H1 (cell line): ENCODE data around the gene TRPV2. TPM values are rescaled to one million over a fixed set of nuclear protein-coding genes. Genes with fewer than 3 reads are reported as not detected.

ENCODE experiments used
- CTCF ChIA-PET: fragments of 300-600 bp; sonication (Branson Sonifier 250); formaldehyde crosslinking; loops from one replicate; lab custom pipeline; 2021; ENCODE audit not compliant: partially characterized antibody; lab: Charles Lee
- POLR2A ChIA-PET: fragments of 300-600 bp; sonication (Branson Sonifier 250); formaldehyde crosslinking; loops from one replicate; lab custom pipeline; 2021; ENCODE audit warnings: inconsistent platforms; ENCODE audit not compliant: partially characterized antibody; lab: Charles Lee
- DNase-seq, 2 experiments: peaks; one replicate each; pipeline versions ENCODE4 v3.0.0 to v3.0.0-alpha.2; 2010 to 2022; ENCODE audit warnings: low spot score in 2 of 2, low read depth in 1 of 2, mixed read lengths in 1 of 2
- FAIRE-seq: peaks from 2 replicates; lab custom pipeline; 2011; peaks lifted over from hg19 to GRCh38; lab: Jason Lieb, UNC
- H2AFZ ChIP-seq: 2 replicates; pipeline ENCODE4 v1.8.1; 2012; ENCODE audit warnings: low read length, inconsistent platforms
- H2AK5ac ChIP-seq: 2 replicates; pipeline ENCODE4 v1.6.1; 2013; ENCODE audit warnings: low read depth, low read length
- H2BK120ac ChIP-seq: replicated peaks from 2 replicates; pipeline ENCODE3; 2013; ENCODE audit warnings: low read depth, low read length, inconsistent platforms
- H2BK12ac ChIP-seq: 2 replicates; pipeline ENCODE4 v1.6.1; 2013; ENCODE audit warnings: low read depth, low read length
- H2BK15ac ChIP-seq: 2 replicates; pipeline ENCODE4 v1.6.1; 2013; ENCODE audit warnings: low read length
- H2BK20ac ChIP-seq: 2 replicates; pipeline ENCODE4 v1.6.1; 2013; ENCODE audit warnings: low read length
- H2BK5ac ChIP-seq: 2 replicates; pipeline ENCODE4 v1.6.1; 2013; ENCODE audit warnings: low read depth, low read length
- H3K14ac ChIP-seq: 2 replicates; pipeline ENCODE4 v1.6.1; 2013; ENCODE audit warnings: inconsistent platforms; ENCODE audit not compliant: insufficient read length
- H3K18ac ChIP-seq: 2 replicates; pipeline ENCODE4 v1.6.1; 2013; ENCODE audit warnings: low read length; ENCODE audit errors: extremely low read depth
- H3K23ac ChIP-seq: 2 replicates; pipeline ENCODE4 v1.6.1; 2013; ENCODE audit warnings: inconsistent platforms; ENCODE audit not compliant: insufficient read length
- H3K23me2 ChIP-seq: 2 replicates; pipeline ENCODE4 v1.6.1; 2013; ENCODE audit warnings: low read depth, low read length
- H3K27ac ChIP-seq: 2 replicates; pipeline ENCODE4 v1.6.1; 2011; ENCODE audit warnings: low read depth, low read length, inconsistent platforms
- H3K27me3 ChIP-seq, 4 experiments: replicated peaks in 1 of 4; 1 replicate in 1 of 4; 2 replicates in 3 of 4; pipeline versions ENCODE4 v1.6.1 to v1.8.1; 2011 to 2013; ENCODE audit warnings: low read length in 3 of 4, mild to moderate bottlenecking in 3 of 4, inconsistent platforms in 2 of 4, mixed read lengths in 2 of 4, moderate library complexity in 1 of 4; ENCODE audit not compliant: control insufficient read depth in 3 of 4, insufficient read depth in 3 of 4; ENCODE audit errors: extremely low read depth in 1 of 4
- H3K36me3 ChIP-seq, 4 experiments: 2 replicates each; pipeline versions ENCODE4 v1.6.1 to v1.8.1; 2011 to 2013; ENCODE audit warnings: mild to moderate bottlenecking in 4 of 4, low read length in 3 of 4, moderate library complexity in 2 of 4, control low read depth in 1 of 4, inconsistent platforms in 1 of 4; ENCODE audit not compliant: insufficient read depth in 4 of 4, control insufficient read depth in 2 of 4
- H3K4ac ChIP-seq: replicated peaks from 2 replicates; pipeline ENCODE3; 2013; ENCODE audit warnings: low read length, low read depth, mixed read lengths, inconsistent platforms; ENCODE audit not compliant: insufficient read length
- H3K4me1 ChIP-seq, 4 experiments: replicated peaks in 1 of 4; 1 replicate in 1 of 4; 2 replicates in 3 of 4; pipeline versions ENCODE4 v1.6.1 to v1.8.1; 2011 to 2013; ENCODE audit warnings: low read length in 3 of 4, inconsistent platforms in 2 of 4, mixed read lengths in 1 of 4; ENCODE audit not compliant: insufficient read depth in 4 of 4, control insufficient read depth in 3 of 4
- H3K4me2 ChIP-seq, 2 experiments: 2 replicates each; pipeline versions ENCODE4 v1.6.1 to v1.8.1; 2011 to 2013; ENCODE audit warnings: low read depth in 2 of 2, low read length in 2 of 2, control low read depth in 1 of 2, inconsistent platforms in 1 of 2, mild to moderate bottlenecking in 1 of 2; ENCODE audit not compliant: insufficient read depth in 1 of 2
- H3K4me3 ChIP-seq, 4 experiments: fragments of 200-600, 300-600 bp in 1 of 4; sonication (generic), shearing (Covaris generic), sonication (Bioruptor Twin) in 1 of 4; 2 replicates each; pipeline versions ENCODE4 v1.5.1 to v1.8.1; 2011 to 2016; ENCODE audit warnings: low read length in 4 of 4, low read depth in 3 of 4, control low read depth in 2 of 4, inconsistent platforms in 2 of 4, mild to moderate bottlenecking in 2 of 4, mixed read lengths in 1 of 4, moderate library complexity in 1 of 4; ENCODE audit not compliant: insufficient read depth in 2 of 4; ENCODE audit errors: extremely low read depth in 1 of 4
- H3K56ac ChIP-seq: replicated peaks from 2 replicates; pipeline ENCODE3; 2013; ENCODE audit warnings: low read depth, mild to moderate bottlenecking, mixed read lengths, low read length, inconsistent platforms; ENCODE audit not compliant: insufficient read length
- H3K79me1 ChIP-seq: 2 replicates; pipeline ENCODE4 v1.6.1; 2013; ENCODE audit warnings: low read depth, low read length, control low read depth
- H3K79me2 ChIP-seq, 2 experiments: 2 replicates each; pipeline versions ENCODE4 v1.6.1 to v1.8.1; 2012 to 2013; ENCODE audit warnings: low read length in 2 of 2, mild to moderate bottlenecking in 2 of 2, inconsistent platforms in 1 of 2; ENCODE audit not compliant: insufficient read depth in 2 of 2, control insufficient read depth in 1 of 2
- H3K9ac ChIP-seq, 4 experiments: replicated peaks in 1 of 4; 1 replicate in 1 of 4; 2 replicates in 3 of 4; pipeline versions ENCODE4 v1.6.1 to v1.8.1; 2011 to 2013; ENCODE audit warnings: low read depth in 3 of 4, low read length in 3 of 4, control low read depth in 2 of 4, mild to moderate bottlenecking in 2 of 4, moderate library complexity in 2 of 4, inconsistent platforms in 1 of 4; ENCODE audit errors: extremely low read depth in 1 of 4
- H3K9me3 ChIP-seq, 2 experiments: 2 replicates each; pipeline versions ENCODE4 v1.6.1 to v1.8.1; 2012 to 2013; ENCODE audit warnings: mild to moderate bottlenecking in 2 of 2, moderate library complexity in 2 of 2, control low read depth in 1 of 2, inconsistent platforms in 1 of 2, low read depth in 1 of 2, low read length in 1 of 2, mixed read lengths in 1 of 2; ENCODE audit not compliant: insufficient read depth in 2 of 2
- H4K20me1 ChIP-seq, 2 experiments: replicated peaks in 1 of 2; 2 replicates each; pipeline versions ENCODE3 to v1.8.1; 2011 to 2013; ENCODE audit warnings: inconsistent platforms in 2 of 2, low read length in 2 of 2, mild to moderate bottlenecking in 1 of 2; ENCODE audit not compliant: insufficient read depth in 2 of 2, control insufficient read depth in 1 of 2
- H4K5ac ChIP-seq: 2 replicates; pipeline ENCODE4 v1.6.1; 2013; ENCODE audit warnings: low read length, low read depth, mixed read lengths, inconsistent platforms; ENCODE audit not compliant: insufficient read length
- H4K8ac ChIP-seq: 2 replicates; pipeline ENCODE4 v1.8.0; 2013; ENCODE audit warnings: mild to moderate bottlenecking, moderate library complexity, low read length, inconsistent platforms; ENCODE audit not compliant: insufficient read depth; ENCODE audit errors: extremely low read depth
- H4K91ac ChIP-seq: replicated peaks from 2 replicates; pipeline ENCODE3; 2013; ENCODE audit warnings: low read length, mixed read lengths, inconsistent platforms; ENCODE audit not compliant: insufficient read length
- BACH1 ChIP-seq: IDR thresholded peaks from 2 replicates; pipeline ENCODE4 v1.6.1; 2012; ENCODE audit warnings: low read length, improper control_type of control experiment
- BRCA1 ChIP-seq: IDR thresholded peaks from 2 replicates; pipeline ENCODE4 v1.6.1; 2012; ENCODE audit warnings: low read depth, low read length, improper control_type of control experiment
- CBX5 ChIP-seq: fragments of 300-800, 300-1000 bp; sonication (generic); IDR thresholded peaks from 2 replicates; pipeline ENCODE4 v1.7.1; 2016; ENCODE audit warnings: antibody characterized with exemption, low read length, low read depth
- CTBP2 ChIP-seq: IDR thresholded peaks from 2 replicates; pipeline ENCODE4 v1.7.0; 2011; ENCODE audit warnings: borderline replicate concordance, mild to moderate bottlenecking, moderate library complexity, mixed read lengths, low read length; ENCODE audit not compliant: insufficient read depth, insufficient read length
- EZH2 ChIP-seq: fragments of 200-600 bp; sonication (generic); IDR thresholded peaks from 2 replicates; pipeline ENCODE4 v1.7.1; 2012; ENCODE audit warnings: low read depth, mild to moderate bottlenecking, moderate library complexity, low read length, inconsistent platforms; ENCODE audit not compliant: severe bottlenecking
- KDM4A ChIP-seq: IDR thresholded peaks from one replicate; pipeline ENCODE4 v1.7.1; 2012; ENCODE audit warnings: low read depth, mild to moderate bottlenecking, moderate library complexity, low read length, inconsistent platforms; ENCODE audit not compliant: severe bottlenecking
- KDM5A ChIP-seq: fragments of 200-600 bp; IDR thresholded peaks from 2 replicates; pipeline ENCODE4 v1.7.1; 2012; ENCODE audit warnings: mild to moderate bottlenecking, low read length, inconsistent platforms, mixed read lengths
- MAFK ChIP-seq: IDR thresholded peaks from 2 replicates; pipeline ENCODE4 v1.6.1; 2012; ENCODE audit warnings: low read depth, mild to moderate bottlenecking, improper control_type of control experiment, low read length
- RAD21 ChIP-seq, 2 experiments: IDR thresholded peaks in 1 of 2; conservative IDR thresholded peaks in 1 of 2; 2 replicates each; pipeline ENCODE4 v1.6.1; 2011; ENCODE audit warnings: low read depth in 2 of 2, low read length in 2 of 2, improper control_type of control experiment in 1 of 2, inconsistent platforms in 1 of 2, mild to moderate bottlenecking in 1 of 2, moderate library complexity in 1 of 2
- WGBS, 2 experiments: shearing (Covaris generic) in 1 of 2; methylation state at CpG; one replicate each; pipeline versions ENCODE4 v1.1.6 to v1.1.7; 2013 to 2015; ENCODE audit warnings: low lambda C conversion rate in 2 of 2, mixed read lengths in 2 of 2, inconsistent platforms in 1 of 2, low coverage in 1 of 2, missing lambda C conversion rate in 1 of 2; ENCODE audit not compliant: insufficient replicate concordance in 2 of 2, insufficient coverage in 1 of 2, insufficient read length in 1 of 2; ENCODE audit errors: extremely low coverage in 1 of 2, missing lambda C conversion rate in 1 of 2; 5-methylcytosine and 5-hydroxymethylcytosine counted together
- polyA plus RNA-seq, 7 experiments: library from polyadenylated mRNA; depleted of rRNA in 3 of 7; stranded (reverse) in 5 of 7; unstranded in 2 of 7; fragments of >200 nt in 5 of 7; fragments of 200-250 nt in 2 of 7; gene quantifications; 1 replicate in 5 of 7; 2 replicates in 1 of 7; 4 replicates in 1 of 7; pipeline versions ENCODE4 v1.2.1 to v1.2.3, GENCODE V29; 2011 to 2013; ENCODE audit warnings: missing spikeins in 2 of 7, mixed read lengths in 2 of 7
- total RNA-seq: library from RNA; stranded (reverse); fragmentation: NEBNext Ultra II Directional; extraction: Animal tissue kit (Norgen Biotek cat#: 25700); gene quantifications from 2 replicates; pipeline ENCODE4 v1.2.1, GENCODE V29; 2021
- TF ChIP-seq, protein P1 (sequence below), 3 experiments: IDR thresholded peaks; 1 replicate in 2 of 3; 2 replicates in 1 of 3; pipeline versions ENCODE4 v1.5.1 to v1.6.1; 2011; ENCODE audit warnings: low read length in 3 of 3, mild to moderate bottlenecking in 3 of 3, inconsistent platforms in 2 of 3, low read depth in 1 of 3, moderate library complexity in 1 of 3; ENCODE audit not compliant: insufficient read depth in 1 of 3; ENCODE audit errors: control extremely low read depth in 1 of 3

TRPV2 gene
- total and polyA plus RNA-seq, 2 of the 8 experiments (the other 6 are each of a cell fraction or from before 2014, with no cell fraction given): 1.7 to 2.1 TPM

DNA sequence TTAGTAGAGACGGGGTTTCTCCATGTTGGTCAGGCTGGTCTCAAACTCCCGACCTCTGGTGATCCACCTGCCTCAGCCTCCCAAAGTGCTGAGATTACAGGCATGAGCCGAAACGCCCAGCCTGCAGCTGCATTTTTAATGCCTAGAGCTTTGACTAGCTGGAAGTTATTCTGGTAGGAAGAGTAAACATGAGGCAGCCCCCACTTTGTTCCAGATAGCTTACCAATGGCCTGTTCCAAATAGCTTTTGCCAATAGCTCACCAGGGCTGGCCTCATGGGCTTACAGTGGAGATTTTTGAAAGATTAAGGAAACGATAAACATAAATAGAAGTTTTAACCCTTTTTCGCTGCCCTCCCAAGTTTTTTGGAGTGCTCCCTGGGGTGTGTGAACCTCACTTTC lies 9.8 kb downstream of the TRPV2 start:
- POLR2A ChIA-PET: interaction anchor here (1.0 to 6.0 kb wide), 2 partner anchors 14 to 45 kb away, joined by 5 to 75 read pairs; partner anchors contain the start of gene UBB
- TF ChIP-seq BACH1 (no peak), CBX5 (no peak), RAD21 (IDR thresholded peaks at IDR 0.05 in 1 of 2, conservative IDR thresholded peaks at IDR 0.05 in 1 of 2; ENCODE audit: low read depth in 2 of 2, low read length in 2 of 2) (no peak), EZH2 (no peak), MAFK (no peak), BRCA1 (no peak), CTBP2 (no peak), KDM4A (no peak), KDM5A (no peak)
- TF ChIP-seq, protein P1, sequence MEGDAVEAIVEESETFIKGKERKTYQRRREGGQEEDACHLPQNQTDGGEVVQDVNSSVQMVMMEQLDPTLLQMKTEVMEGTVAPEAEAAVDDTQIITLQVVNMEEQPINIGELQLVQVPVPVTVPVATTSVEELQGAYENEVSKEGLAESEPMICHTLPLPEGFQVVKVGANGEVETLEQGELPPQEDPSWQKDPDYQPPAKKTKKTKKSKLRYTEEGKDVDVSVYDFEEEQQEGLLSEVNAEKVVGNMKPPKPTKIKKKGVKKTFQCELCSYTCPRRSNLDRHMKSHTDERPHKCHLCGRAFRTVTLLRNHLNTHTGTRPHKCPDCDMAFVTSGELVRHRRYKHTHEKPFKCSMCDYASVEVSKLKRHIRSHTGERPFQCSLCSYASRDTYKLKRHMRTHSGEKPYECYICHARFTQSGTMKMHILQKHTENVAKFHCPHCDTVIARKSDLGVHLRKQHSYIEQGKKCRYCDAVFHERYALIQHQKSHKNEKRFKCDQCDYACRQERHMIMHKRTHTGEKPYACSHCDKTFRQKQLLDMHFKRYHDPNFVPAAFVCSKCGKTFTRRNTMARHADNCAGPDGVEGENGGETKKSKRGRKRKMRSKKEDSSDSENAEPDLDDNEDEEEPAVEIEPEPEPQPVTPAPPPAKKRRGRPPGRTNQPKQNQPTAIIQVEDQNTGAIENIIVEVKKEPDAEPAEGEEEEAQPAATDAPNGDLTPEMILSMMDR (IDR thresholded peaks at IDR 0.05; ENCODE audit: control extremely low read depth in 1 of 3, insufficient read depth in 1 of 3, low read depth in 1 of 3, low read length in 3 of 3): no peak
- FAIRE-seq: no peak

More for the DNA sequence above, 9.8 kb downstream of the TRPV2 start:
- H3K23ac ChIP-seq: no peak overlapping the region
- H3K4me2 ChIP-seq: no peak overlapping the region
- H2BK20ac ChIP-seq: no peak overlapping the region
- no peaks in the 10 kb centered on the region for H3K4me1 ChIP-seq
- CTCF ChIA-PET: interaction anchor here (0.6 to 1.3 kb wide), 4 partner anchors 8 to 66 kb away, joined by 3 to 10 read pairs (median 4); no protein-coding TSS in a partner anchor
- no peak overlapping the region for H2BK15ac ChIP-seq
- H2AK5ac ChIP-seq: no peak overlapping the region
- no peak overlapping the region for H3K9ac ChIP-seq
- no peak overlapping the region for H4K91ac ChIP-seq
- H3K27ac ChIP-seq: no peak overlapping the region
- H3K36me3 ChIP-seq: no peaks in the 10 kb centered on the region
- no peaks in the 10 kb centered on the region for H3K79me2 ChIP-seq
- 71% methylated on average over 6 of the region's 6 CpGs; no CpG with 5 or more reads in 1 of the 2 experiments for WGBS, 2 experiments
- H3K27me3 ChIP-seq: no peaks in the 10 kb centered on the region; a peak in 1 of 7 replicates
- H3K18ac ChIP-seq: no peak overlapping the region
- no peak overlapping the region for H3K4ac ChIP-seq
- no peaks in the 10 kb centered on the region for H3K9me3 ChIP-seq
- no peak overlapping the region; the same call in 1 of the 2 replicates for H2BK5ac ChIP-seq
- no peak overlapping the region for H2BK120ac ChIP-seq
- DNase-seq: no peak
- H4K20me1 ChIP-seq: no peaks in the 10 kb centered on the region
- H2AFZ ChIP-seq: no peak overlapping the region
- no peaks in the 10 kb centered on the region for H3K79me1 ChIP-seq
- no peak overlapping the region for H4K8ac ChIP-seq
- H3K4me3 ChIP-seq: no peak overlapping the region
- H4K5ac ChIP-seq: no peak overlapping the region
- H2BK12ac ChIP-seq: no peak overlapping the region
- no peak overlapping the region for H3K56ac ChIP-seq
- no peaks in the 10 kb centered on the region for H3K23me2 ChIP-seq
- no peak overlapping the region for H3K14ac ChIP-seq
